Neural cell (in vitro differentiated cells): ENCODE measurements around the gene GSG1L. TPM values are rescaled to one million over a fixed set of nuclear protein-coding genes. Genes with fewer than 3 reads are reported as not detected.

Experiments used
- H2AFZ ChIP-seq: fragments of 200-600, 300-800 bp; sonication (generic), shearing (Covaris generic); 2 replicates; pipeline ENCODE4 v1.6.0; 2014; ENCODE audit warnings: low read depth, mild to moderate bottlenecking, antibody characterized with exemption, low read length, moderate library complexity
- H3F3A ChIP-seq: fragments of 200-600 bp; shearing (Covaris generic); 2 replicates; pipeline ENCODE4 v1.6.1; 2016; ENCODE audit warnings: mild to moderate bottlenecking, moderate library complexity, mixed read lengths, antibody characterized with exemption, low read length; ENCODE audit not compliant: insufficient read depth, poor library complexity, severe bottlenecking
- H3K27ac ChIP-seq: fragments of 200-600, 300-800 bp; sonication (generic), shearing (Covaris generic); 2 replicates; pipeline ENCODE4 v1.5.1; 2014; ENCODE audit warnings: mild to moderate bottlenecking, low read length, moderate library complexity
- H3K27me3 ChIP-seq: fragments of 300-800, 200-600 bp; sonication (generic), shearing (Covaris generic); 2 replicates; pipeline ENCODE4 v1.6.0; 2014; ENCODE audit warnings: mild to moderate bottlenecking, low read depth, low read length, moderate library complexity; ENCODE audit not compliant: insufficient read depth
- H3K36me3 ChIP-seq: fragments of 300-800, 200-600 bp; sonication (generic), shearing (Covaris generic); 2 replicates; pipeline ENCODE4 v1.5.1; 2014; ENCODE audit warnings: mild to moderate bottlenecking, antibody characterized with exemption, low read length, moderate library complexity; ENCODE audit not compliant: insufficient read depth
- H3K4me2 ChIP-seq: fragments of 300-800, 200-600 bp; sonication (generic), shearing (Covaris generic); 2 replicates; pipeline ENCODE4 v1.6.0; 2014; ENCODE audit warnings: mild to moderate bottlenecking, low read length
- H3K4me3 ChIP-seq: fragments of 300-800, 200-600 bp; sonication (generic), shearing (Covaris generic); 2 replicates; pipeline ENCODE4 v1.5.1; 2014; ENCODE audit warnings: mild to moderate bottlenecking, low read length, moderate library complexity
- H3K79me2 ChIP-seq: fragments of 200-600 bp; shearing (Covaris generic); replicated peaks from 2 replicates; pipeline ENCODE4 v1.6.0; 2014; ENCODE audit warnings: mild to moderate bottlenecking, low read length, moderate library complexity; ENCODE audit not compliant: insufficient read depth
- H3K9ac ChIP-seq: fragments of 300-800, 200-600 bp; sonication (generic), shearing (Covaris generic); 2 replicates; pipeline ENCODE4 v1.6.1; 2016; ENCODE audit warnings: mild to moderate bottlenecking, low read length, mixed read lengths
- H3K9me2 ChIP-seq: fragments of 200-600 bp; shearing (Covaris generic); 2 replicates; pipeline ENCODE4 v1.6.1; 2016; ENCODE audit warnings: mild to moderate bottlenecking, low read length, mixed read lengths; ENCODE audit not compliant: insufficient read depth
- H3K9me3 ChIP-seq: fragments of 200-600, 300-800 bp; sonication (generic), shearing (Covaris generic); 2 replicates; pipeline ENCODE4 v1.6.1; 2016; ENCODE audit warnings: mild to moderate bottlenecking, mixed run types, low read length, moderate library complexity, mixed read lengths
- H4K20me1 ChIP-seq: fragments of 200-600 bp; shearing (Covaris generic); 2 replicates; pipeline ENCODE4 v1.6.1; 2016; ENCODE audit warnings: mild to moderate bottlenecking, mixed run types; ENCODE audit not compliant: insufficient read depth
- EP300 ChIP-seq: fragments of 450-650 bp; conservative IDR thresholded peaks from 2 replicates; pipeline ENCODE4 v1.6.1; 2014; ENCODE audit warnings: antibody characterized with exemption, mild to moderate bottlenecking, moderate library complexity; ENCODE audit not compliant: poor library complexity, severe bottlenecking
- EZH2 ChIP-seq: fragments of 200-600, 300-800 bp; shearing (Covaris generic), sonication (generic); IDR thresholded peaks from 2 replicates; pipeline ENCODE4 v1.6.1; 2014; ENCODE audit warnings: antibody characterized with exemption, low read length, borderline replicate concordance, mild to moderate bottlenecking; ENCODE audit not compliant: insufficient read depth, poor library complexity, severe bottlenecking
- MXI1 ChIP-seq: fragments of 450-650 bp; conservative IDR thresholded peaks from 2 replicates; pipeline ENCODE4 v1.6.1; 2014; ENCODE audit warnings: antibody characterized with exemption, mild to moderate bottlenecking; ENCODE audit not compliant: poor library complexity, severe bottlenecking
- POLR2AphosphoS5 ChIP-seq: IDR thresholded peaks from 2 replicates; pipeline ENCODE4 v1.6.1; 2012
- RAD21 ChIP-seq: fragments of 450-650 bp; conservative IDR thresholded peaks from 2 replicates; pipeline ENCODE4 v1.6.1; 2014; ENCODE audit warnings: antibody characterized with exemption, mild to moderate bottlenecking, moderate library complexity
- SMC3 ChIP-seq: fragments of 450-650 bp; conservative IDR thresholded peaks from 2 replicates; pipeline ENCODE4 v1.6.1; 2014; ENCODE audit warnings: antibody characterized with exemption, mild to moderate bottlenecking, moderate library complexity; ENCODE audit not compliant: poor library complexity
- TAF1 ChIP-seq: IDR thresholded peaks from 2 replicates; pipeline ENCODE4 v1.6.1; 2012; ENCODE audit warnings: low read depth
- polyA plus RNA-seq: library from polyadenylated mRNA; depleted of rRNA; stranded (reverse); fragments of >200 nt; gene quantifications from 2 replicates; pipeline ENCODE4 v1.2.3, GENCODE V29; 2014
- TF ChIP-seq, protein P1 (sequence below): fragments of 450-650 bp; IDR thresholded peaks from 2 replicates; pipeline ENCODE4 v1.5.1; 2014; ENCODE audit warnings: antibody characterized with exemption, mild to moderate bottlenecking, moderate library complexity; ENCODE audit not compliant: poor library complexity, severe bottlenecking
- TF ChIP-seq, protein P2 (sequence below): IDR thresholded peaks from 2 replicates; pipeline ENCODE4 v1.6.1; 2012; ENCODE audit warnings: borderline replicate concordance

GSG1L gene
- polyA plus RNA-seq, 1 donor from 2014 or later, result 0.85 TPM

DNA sequence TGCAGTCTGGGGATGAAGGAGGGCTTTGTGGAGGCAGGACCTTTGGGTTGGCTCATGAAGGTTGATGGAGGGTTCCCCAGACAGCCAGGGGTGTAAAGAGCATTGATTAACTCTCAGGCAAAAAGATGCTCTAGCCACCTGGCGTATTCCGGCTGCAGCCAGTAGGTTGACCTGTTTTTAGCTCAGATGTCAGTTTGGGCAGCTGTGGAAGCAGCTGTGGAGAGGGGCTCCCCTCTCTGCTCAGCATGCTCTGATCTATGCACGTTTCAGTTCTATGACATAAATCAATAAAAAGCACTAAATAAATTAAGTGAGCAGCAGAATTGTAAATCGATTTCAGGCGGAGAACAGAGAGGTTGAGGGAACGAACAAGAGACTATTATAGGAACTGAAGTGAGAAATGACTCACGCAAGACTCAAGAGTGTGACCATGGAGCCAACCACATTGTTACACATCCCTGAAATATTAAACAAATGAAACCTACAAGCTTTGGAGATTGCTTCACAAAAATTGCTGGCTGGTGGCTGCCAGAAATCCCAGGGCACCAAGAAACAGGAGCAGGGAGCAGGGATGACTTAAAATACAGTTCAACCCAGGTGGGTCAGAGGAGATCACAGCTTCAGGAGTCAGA lies 111.9 kb downstream of the GSG1L start:
- H3K4me2 ChIP-seq, result no peak overlapping the region
- H3K9me3 ChIP-seq, result no peaks in the 10 kb centered on the region
- H3K27ac ChIP-seq, result no peak overlapping the region
- no peak overlapping the region for H3K9ac ChIP-seq
- H3K9me2 ChIP-seq, result no peaks in the 10 kb centered on the region
- no peaks in the 10 kb centered on the region for H3K27me3 ChIP-seq
- H3K4me3 ChIP-seq, result no peak overlapping the region
- no peak overlapping the region for H2AFZ ChIP-seq
- no peaks in the 10 kb centered on the region for H3F3A ChIP-seq
- H4K20me1 ChIP-seq, result no peaks in the 10 kb centered on the region
- H3K36me3 ChIP-seq, result no peaks in the 10 kb centered on the region
- no peaks in the 10 kb centered on the region for H3K79me2 ChIP-seq
- no peak for TF ChIP-seq MXI1
- TF ChIP-seq RAD21, result no peak
- no peak for TF ChIP-seq EZH2
- TF ChIP-seq SMC3, result no peak
- TF ChIP-seq EP300, result no peak
- TF ChIP-seq, protein P1, sequence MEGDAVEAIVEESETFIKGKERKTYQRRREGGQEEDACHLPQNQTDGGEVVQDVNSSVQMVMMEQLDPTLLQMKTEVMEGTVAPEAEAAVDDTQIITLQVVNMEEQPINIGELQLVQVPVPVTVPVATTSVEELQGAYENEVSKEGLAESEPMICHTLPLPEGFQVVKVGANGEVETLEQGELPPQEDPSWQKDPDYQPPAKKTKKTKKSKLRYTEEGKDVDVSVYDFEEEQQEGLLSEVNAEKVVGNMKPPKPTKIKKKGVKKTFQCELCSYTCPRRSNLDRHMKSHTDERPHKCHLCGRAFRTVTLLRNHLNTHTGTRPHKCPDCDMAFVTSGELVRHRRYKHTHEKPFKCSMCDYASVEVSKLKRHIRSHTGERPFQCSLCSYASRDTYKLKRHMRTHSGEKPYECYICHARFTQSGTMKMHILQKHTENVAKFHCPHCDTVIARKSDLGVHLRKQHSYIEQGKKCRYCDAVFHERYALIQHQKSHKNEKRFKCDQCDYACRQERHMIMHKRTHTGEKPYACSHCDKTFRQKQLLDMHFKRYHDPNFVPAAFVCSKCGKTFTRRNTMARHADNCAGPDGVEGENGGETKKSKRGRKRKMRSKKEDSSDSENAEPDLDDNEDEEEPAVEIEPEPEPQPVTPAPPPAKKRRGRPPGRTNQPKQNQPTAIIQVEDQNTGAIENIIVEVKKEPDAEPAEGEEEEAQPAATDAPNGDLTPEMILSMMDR, result no peak

GRCh38 chr16:27950206-27950887 lies 113.2 kb downstream of the GSG1L start:
- Histone ChIP-seq H3K36me3 (no peaks in the 10 kb centered on the region), H3K79me2 (no peaks in the 10 kb centered on the region), H3K27me3 (no peaks in the 10 kb centered on the region), H2AFZ (no peak overlapping the region), H3K9ac (no peak overlapping the region), H3K4me2 (no peak overlapping the region), H3K4me3 (no peak overlapping the region), H4K20me1 (no peaks in the 10 kb centered on the region), H3K27ac (no peak overlapping the region), H3F3A (no peaks in the 10 kb centered on the region), H3K9me3 (no peaks in the 10 kb centered on the region), H3K9me2 (no peaks in the 10 kb centered on the region)
- TF ChIP-seq, protein P1, result no peak
- TF ChIP-seq TAF1, result no peak
- TF ChIP-seq, protein P2, sequence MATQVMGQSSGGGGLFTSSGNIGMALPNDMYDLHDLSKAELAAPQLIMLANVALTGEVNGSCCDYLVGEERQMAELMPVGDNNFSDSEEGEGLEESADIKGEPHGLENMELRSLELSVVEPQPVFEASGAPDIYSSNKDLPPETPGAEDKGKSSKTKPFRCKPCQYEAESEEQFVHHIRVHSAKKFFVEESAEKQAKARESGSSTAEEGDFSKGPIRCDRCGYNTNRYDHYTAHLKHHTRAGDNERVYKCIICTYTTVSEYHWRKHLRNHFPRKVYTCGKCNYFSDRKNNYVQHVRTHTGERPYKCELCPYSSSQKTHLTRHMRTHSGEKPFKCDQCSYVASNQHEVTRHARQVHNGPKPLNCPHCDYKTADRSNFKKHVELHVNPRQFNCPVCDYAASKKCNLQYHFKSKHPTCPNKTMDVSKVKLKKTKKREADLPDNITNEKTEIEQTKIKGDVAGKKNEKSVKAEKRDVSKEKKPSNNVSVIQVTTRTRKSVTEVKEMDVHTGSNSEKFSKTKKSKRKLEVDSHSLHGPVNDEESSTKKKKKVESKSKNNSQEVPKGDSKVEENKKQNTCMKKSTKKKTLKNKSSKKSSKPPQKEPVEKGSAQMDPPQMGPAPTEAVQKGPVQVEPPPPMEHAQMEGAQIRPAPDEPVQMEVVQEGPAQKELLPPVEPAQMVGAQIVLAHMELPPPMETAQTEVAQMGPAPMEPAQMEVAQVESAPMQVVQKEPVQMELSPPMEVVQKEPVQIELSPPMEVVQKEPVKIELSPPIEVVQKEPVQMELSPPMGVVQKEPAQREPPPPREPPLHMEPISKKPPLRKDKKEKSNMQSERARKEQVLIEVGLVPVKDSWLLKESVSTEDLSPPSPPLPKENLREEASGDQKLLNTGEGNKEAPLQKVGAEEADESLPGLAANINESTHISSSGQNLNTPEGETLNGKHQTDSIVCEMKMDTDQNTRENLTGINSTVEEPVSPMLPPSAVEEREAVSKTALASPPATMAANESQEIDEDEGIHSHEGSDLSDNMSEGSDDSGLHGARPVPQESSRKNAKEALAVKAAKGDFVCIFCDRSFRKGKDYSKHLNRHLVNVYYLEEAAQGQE, result no peak
- TF ChIP-seq EZH2, result no peak
- TF ChIP-seq SMC3, result no peak
- TF ChIP-seq RAD21, result no peak
- no peak for TF ChIP-seq POLR2AphosphoS5
- TF ChIP-seq EP300, result no peak
- no peak for TF ChIP-seq MXI1
